ENCODE data around the gene LZTS2.

- no peak for TF ChIP-seq CREB5 (CRISPR knock-in tag; IDR thresholded peaks at IDR 0.05; ENCODE audit: low read depth)
- TF ChIP-seq ISL1 (CRISPR knock-in tag; IDR thresholded peaks at IDR 0.05), result no peak
- TF ChIP-seq ZNF70 (CRISPR knock-in tag; IDR thresholded peaks at IDR 0.05), result no peak
- no peak for TF ChIP-seq POU6F1 (CRISPR knock-in tag; IDR thresholded peaks at IDR 0.05; ENCODE audit: borderline replicate concordance, low read depth)
- no peak for TF ChIP-seq PATZ1 (CRISPR knock-in tag; IDR thresholded peaks at IDR 0.05; ENCODE audit: borderline replicate concordance)
- no peak for TF ChIP-seq BACH2 (CRISPR knock-in tag; IDR thresholded peaks at IDR 0.05; ENCODE audit: borderline replicate concordance)
- TF ChIP-seq CSRNP3 (CRISPR knock-in tag; IDR thresholded peaks at IDR 0.05), result no peak
- TF ChIP-seq TSHZ2 (CRISPR knock-in tag; IDR thresholded peaks at IDR 0.05), result no peak
- no peak for TF ChIP-seq ZFP3 (CRISPR knock-in tag; IDR thresholded peaks at IDR 0.05)
- no peak for TF ChIP-seq ZNF565 (CRISPR knock-in tag; conservative IDR thresholded peaks at IDR 0.05; ENCODE audit: low read depth)
- TF ChIP-seq ARNTL (CRISPR knock-in tag; IDR thresholded peaks at IDR 0.05; ENCODE audit: borderline replicate concordance, low read depth), result no peak
These were observed 13.8 kb downstream of the LZTS2 start for GRCh38 chr10:101013365-101013825.

Data from SK-N-SH treated with all-trans-retinoic acid at 6 μM for 48 hours (cell line).